ENCODE measurements around the gene FNBP1.

Gene FNBP1

GRCh38 chr9:129964901-129965734 lies 77.9 kb downstream of the FNBP1 start:
- H3K4me3 ChIP-seq (ENCODE audit: low read depth, low read length): peak overlapping the region; percentile 11; the same call in 1 of the 2 replicates
- no peak for TF ChIP-seq CTCF (IDR thresholded peaks at IDR 0.05; ENCODE audit: insufficient read depth, low read depth, low read length, missing control alignments)
- DNase-seq (ENCODE audit: low read depth): no peak

- H3K4me3 ChIP-seq (ENCODE audit: low read depth, low read length): peak overlapping the region; percentile 49
- no peak for TF ChIP-seq CTCF (IDR thresholded peaks at IDR 0.05; ENCODE audit: insufficient read depth, low read depth, low read length, missing control alignments)
- peak; percentile 90 for DNase-seq (ENCODE audit: low read depth)
These were observed 79.9 kb downstream of the FNBP1 start for GRCh38 chr9:129962889-129963703.

GRCh38 chr9:129962451-129962864 lies 80.5 kb downstream of the FNBP1 start:
- TF ChIP-seq CTCF (IDR thresholded peaks at IDR 0.05; ENCODE audit: insufficient read depth, low read depth, low read length, missing control alignments): no peak
- DNase-seq (ENCODE audit: low read depth): no peak
- H3K4me3 ChIP-seq (ENCODE audit: low read depth, low read length): peak overlapping the region; percentile 49

- DNase-seq (ENCODE audit: low read depth): no peak
- H3K4me3 ChIP-seq (ENCODE audit: low read depth, low read length): no peak overlapping the region
- TF ChIP-seq CTCF (IDR thresholded peaks at IDR 0.05; ENCODE audit: insufficient read depth, low read depth, low read length, missing control alignments): no peak
These were observed 84.2 kb downstream of the FNBP1 start for GRCh38 chr9:129958796-129959195.

- no peak for DNase-seq (ENCODE audit: low read depth)
- TF ChIP-seq CTCF (IDR thresholded peaks at IDR 0.05; ENCODE audit: insufficient read depth, low read depth, low read length, missing control alignments): no peak
- no peak overlapping the region for H3K4me3 ChIP-seq (ENCODE audit: low read depth, low read length)
These were observed 88.0 kb downstream of the FNBP1 start for GRCh38 chr9:129954868-129955550.

- no peak overlapping the region for H3K4me3 ChIP-seq (ENCODE audit: low read depth, low read length)
- no peak for DNase-seq (ENCODE audit: low read depth)
- no peak for TF ChIP-seq CTCF (IDR thresholded peaks at IDR 0.05; ENCODE audit: insufficient read depth, low read depth, low read length, missing control alignments)
These were observed 89.3 kb downstream of the FNBP1 start for GRCh38 chr9:129953736-129954135.
